NT2/D1 (cell line): ENCODE measurements around the gene TENT4A.

Experiments
- DNase-seq: peaks from one replicate; pipeline ENCODE4 v3.0.0-alpha.2; 2011; ENCODE audit warnings: low read depth, low spot score
- H3K27me3 ChIP-seq: 2 replicates; pipeline ENCODE4 v1.6.0; 2011; ENCODE audit warnings: mild to moderate bottlenecking; ENCODE audit not compliant: insufficient read length, insufficient read depth
- H3K36me3 ChIP-seq: 2 replicates; pipeline ENCODE4 v1.6.1; 2011; ENCODE audit warnings: mild to moderate bottlenecking, low read length, mixed read lengths; ENCODE audit not compliant: insufficient read depth, insufficient read length
- H3K4me1 ChIP-seq: 2 replicates; pipeline ENCODE4 v1.5.1; 2011; ENCODE audit not compliant: insufficient read depth, insufficient read length
- H3K4me3 ChIP-seq: 2 replicates; pipeline ENCODE4 v1.5.1; 2011; ENCODE audit warnings: low read depth; ENCODE audit not compliant: insufficient read length
- H3K9ac ChIP-seq: 2 replicates; pipeline ENCODE4 v1.6.0; 2011; ENCODE audit warnings: low read depth; ENCODE audit not compliant: insufficient read length
- H3K9me3 ChIP-seq: 2 replicates; pipeline ENCODE4 v1.5.1; 2011; ENCODE audit warnings: mild to moderate bottlenecking, low read length; ENCODE audit not compliant: insufficient read depth
- SUZ12 ChIP-seq: IDR thresholded peaks from 2 replicates; pipeline ENCODE4 v1.6.1; 2011; ENCODE audit not compliant: insufficient read length, insufficient read depth; ENCODE audit errors: extremely low read depth
- YY1 ChIP-seq: IDR thresholded peaks from 2 replicates; pipeline ENCODE4 v1.6.1; 2011; ENCODE audit not compliant: insufficient read length, insufficient read depth
- ZNF274 ChIP-seq: IDR thresholded peaks from 2 replicates; pipeline ENCODE4 v1.6.1; 2011; ENCODE audit warnings: mild to moderate bottlenecking, low read depth, low read length

The TENT4A gene

GRCh38 chr5:6707852-6708251 is 5.4 kb upstream of the TENT4A start:
- TF ChIP-seq SUZ12 (no peak), YY1 (no peak), ZNF274 (no peak)
- Histone ChIP-seq H3K4me1 (peaks cover 3% of the 10 kb centered on the region), H3K27me3 (peaks cover 10% of the 10 kb centered on the region), H3K9me3 (no peaks in the 10 kb centered on the region), H3K9ac (no peak overlapping the region), H3K4me3 (no peak overlapping the region), H3K36me3 (no peaks in the 10 kb centered on the region)
- no peak for DNase-seq

GRCh38 chr5:6708814-6709213 is 4.4 kb upstream of the TENT4A start:
- peaks cover 10% of the 10 kb centered on the region for H3K27me3 ChIP-seq
- H3K9me3 ChIP-seq: no peaks in the 10 kb centered on the region
- no peaks in the 10 kb centered on the region for H3K36me3 ChIP-seq
- no peak overlapping the region for H3K9ac ChIP-seq
- DNase-seq: no peak
- TF ChIP-seq YY1: no peak
- no peak for TF ChIP-seq ZNF274
- no peak for TF ChIP-seq SUZ12
- no peak overlapping the region for H3K4me3 ChIP-seq
- peaks cover 3% of the 10 kb centered on the region for H3K4me1 ChIP-seq

GRCh38 chr5:6710070-6710469 is 3.2 kb upstream of the TENT4A start:
- Histone ChIP-seq H3K4me1 (no peaks in the 10 kb centered on the region), H3K9ac (no peak overlapping the region), H3K36me3 (no peaks in the 10 kb centered on the region), H3K9me3 (no peaks in the 10 kb centered on the region), H3K4me3 (no peak overlapping the region), H3K27me3 (peaks cover 10% of the 10 kb centered on the region)
- TF ChIP-seq YY1 (no peak), SUZ12 (no peak), ZNF274 (no peak)
- DNase-seq: no peak

- H3K9ac ChIP-seq: no peak overlapping the region
- H3K9me3 ChIP-seq: no peaks in the 10 kb centered on the region
- no peak overlapping the region for H3K4me3 ChIP-seq
- no peak for DNase-seq
- H3K4me1 ChIP-seq: no peaks in the 10 kb centered on the region
- H3K36me3 ChIP-seq: peaks cover 4% of the 10 kb centered on the region
- H3K27me3 ChIP-seq: peaks cover 10% of the 10 kb centered on the region
- TF ChIP-seq YY1 (no peak), SUZ12 (no peak), ZNF274 (no peak)
These were observed 2.5 kb upstream of the TENT4A start for GRCh38 chr5:6710551-6711318.

GRCh38 chr5:6711409-6712141 is 1.7 kb upstream of the TENT4A start:
- Histone ChIP-seq H3K9ac (peak overlapping the region; percentile 91), H3K27me3 (peaks cover 10% of the 10 kb centered on the region), H3K4me1 (peaks cover 5% of the 10 kb centered on the region), H3K9me3 (no peaks in the 10 kb centered on the region), H3K36me3 (peaks cover 12% of the 10 kb centered on the region), H3K4me3 (peak overlapping the region; percentile 61)
- no peak for DNase-seq
- no peak for TF ChIP-seq ZNF274
- no peak for TF ChIP-seq SUZ12
- no peak for TF ChIP-seq YY1

- peaks cover 10% of the 10 kb centered on the region for H3K27me3 ChIP-seq
- peak overlapping the region; percentile 61 for H3K4me3 ChIP-seq
- peaks cover 5% of the 10 kb centered on the region for H3K4me1 ChIP-seq
- H3K36me3 ChIP-seq: peaks cover 17% of the 10 kb centered on the region
- TF ChIP-seq SUZ12: no peak
- no peak for TF ChIP-seq ZNF274
- no peak for TF ChIP-seq YY1
- no peaks in the 10 kb centered on the region for H3K9me3 ChIP-seq
- peak overlapping the region; percentile 91 for H3K9ac ChIP-seq
- no peak for DNase-seq
These were observed 1.1 kb upstream of the TENT4A start for GRCh38 chr5:6712142-6712576.
